Type B pancreatic cell (in vitro differentiated cells): Measurements from ENCODE around the gene SLITRK3. TPM values are rescaled to one million over a fixed set of nuclear protein-coding genes. Genes with fewer than 3 reads are reported as not detected.

Experiments used
- DNase-seq: peaks from one replicate; pipeline ENCODE4 v3.0.0; 2021; ENCODE audit warnings: mixed read lengths; ENCODE audit not compliant: unreplicated experiment; ENCODE audit errors: extremely low spot score
- H3K27ac Mint-ChIP-seq: 2 replicates; pipeline ENCODE4 v1.8.0; 2021; ENCODE audit warnings: mild to moderate bottlenecking, mixed read lengths
- H3K27me3 Mint-ChIP-seq: 2 replicates; pipeline ENCODE4 v1.8.0; 2021; ENCODE audit warnings: mixed read lengths
- H3K36me3 Mint-ChIP-seq: 2 replicates; pipeline ENCODE4 v1.8.0; 2021; ENCODE audit warnings: mixed read lengths
- H3K4me1 Mint-ChIP-seq: one replicate; pipeline ENCODE4 v1.8.0; 2021; ENCODE audit warnings: mixed read lengths; ENCODE audit not compliant: unreplicated experiment
- H3K4me3 Mint-ChIP-seq: 2 replicates; pipeline ENCODE4 v1.8.0; 2021; ENCODE audit warnings: mild to moderate bottlenecking, mixed read lengths
- H3K9me3 Mint-ChIP-seq: 2 replicates; pipeline ENCODE4 v1.8.0; 2021; ENCODE audit warnings: mixed read lengths
- CTCF ChIP-seq: fragments of 200-600 bp; sonication (generic); conservative IDR thresholded peaks from 2 replicates; pipeline ENCODE4 v1.5.0; 2021; ENCODE audit warnings: antibody characterized with exemption, mild to moderate bottlenecking
- total RNA-seq: library from RNA; stranded (reverse); gene quantifications from 2 replicates; pipeline ENCODE4 v1.2.1, GENCODE V29; 2021; ENCODE audit warnings: low replicate concordance

The SLITRK3 gene
- total RNA-seq, 1 donor from 2014 or later, result 8.4 TPM

- Mint-ChIP-seq H3K36me3 (no peaks in the 10 kb centered on the region), H3K4me1 (no peaks in the 10 kb centered on the region), H3K9me3 (no peaks in the 10 kb centered on the region), H3K27ac (no peak overlapping the region), H3K4me3 (no peak overlapping the region), H3K27me3 (peaks cover 4% of the 10 kb centered on the region)
- DNase-seq, result no peak
- TF ChIP-seq CTCF, result no peak
These were observed 33.3 kb downstream of the SLITRK3 start for GRCh38 chr3:165162883-165163282.

- DNase-seq, result no peak
- H3K4me1 Mint-ChIP-seq, result no peaks in the 10 kb centered on the region
These were observed 36.3 kb downstream of the SLITRK3 start for GRCh38 chr3:165159760-165160421.

GRCh38 chr3:165158011-165158410 lies 38.2 kb downstream of the SLITRK3 start:
- H3K4me1 Mint-ChIP-seq, result no peaks in the 10 kb centered on the region
- no peak overlapping the region for H3K27ac Mint-ChIP-seq
- TF ChIP-seq CTCF, result no peak
- H3K27me3 Mint-ChIP-seq, result no peaks in the 10 kb centered on the region
- no peak overlapping the region for H3K4me3 Mint-ChIP-seq
- H3K9me3 Mint-ChIP-seq, result no peaks in the 10 kb centered on the region
- no peaks in the 10 kb centered on the region for H3K36me3 Mint-ChIP-seq
- DNase-seq, result no peak

More at GRCh38 chr3:165159760-165160421, 36.3 kb downstream of the SLITRK3 start:
- no peaks in the 10 kb centered on the region for H3K27me3 Mint-ChIP-seq
- H3K9me3 Mint-ChIP-seq, result no peaks in the 10 kb centered on the region
- H3K4me3 Mint-ChIP-seq, result no peak overlapping the region
- no peaks in the 10 kb centered on the region for H3K36me3 Mint-ChIP-seq
- H3K27ac Mint-ChIP-seq, result no peak overlapping the region
- no peak for TF ChIP-seq CTCF

DNA sequence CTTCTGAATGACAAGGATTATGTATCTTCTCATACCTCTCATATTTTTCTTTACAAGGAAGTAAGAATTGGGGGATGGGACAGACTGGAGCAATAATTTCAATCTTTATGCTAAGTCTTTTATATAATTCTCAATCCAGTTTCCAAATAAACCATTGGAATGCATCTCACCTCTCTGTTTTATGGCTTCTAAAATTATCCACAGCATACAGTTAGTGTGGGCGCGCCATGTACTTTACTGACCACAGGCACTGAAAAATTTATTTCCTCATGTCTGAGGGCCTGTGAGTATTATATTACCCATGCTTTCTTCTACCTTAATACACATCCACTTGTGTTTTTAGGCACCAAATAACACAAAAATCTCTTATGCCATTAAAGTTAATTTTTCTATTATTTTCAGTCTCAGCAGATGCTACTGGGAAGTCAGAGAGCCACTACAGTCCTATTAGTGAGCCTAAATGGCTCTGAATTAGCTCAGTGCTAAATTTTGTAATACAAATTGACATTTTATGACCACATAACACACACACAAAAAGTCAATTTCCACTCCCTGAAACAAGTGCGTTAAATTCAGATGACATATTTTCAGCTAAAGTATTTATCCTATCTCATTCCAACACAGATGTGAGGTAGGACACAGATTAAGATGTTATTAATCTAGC lies 39.3 kb downstream of the SLITRK3 start:
- H3K9me3 Mint-ChIP-seq, result no peaks in the 10 kb centered on the region
- no peak overlapping the region for H3K27ac Mint-ChIP-seq
- H3K4me1 Mint-ChIP-seq, result no peaks in the 10 kb centered on the region
- TF ChIP-seq CTCF, result no peak
- DNase-seq, result no peak
- no peaks in the 10 kb centered on the region for H3K36me3 Mint-ChIP-seq
- no peak overlapping the region for H3K4me3 Mint-ChIP-seq
- H3K27me3 Mint-ChIP-seq, result no peaks in the 10 kb centered on the region

DNA sequence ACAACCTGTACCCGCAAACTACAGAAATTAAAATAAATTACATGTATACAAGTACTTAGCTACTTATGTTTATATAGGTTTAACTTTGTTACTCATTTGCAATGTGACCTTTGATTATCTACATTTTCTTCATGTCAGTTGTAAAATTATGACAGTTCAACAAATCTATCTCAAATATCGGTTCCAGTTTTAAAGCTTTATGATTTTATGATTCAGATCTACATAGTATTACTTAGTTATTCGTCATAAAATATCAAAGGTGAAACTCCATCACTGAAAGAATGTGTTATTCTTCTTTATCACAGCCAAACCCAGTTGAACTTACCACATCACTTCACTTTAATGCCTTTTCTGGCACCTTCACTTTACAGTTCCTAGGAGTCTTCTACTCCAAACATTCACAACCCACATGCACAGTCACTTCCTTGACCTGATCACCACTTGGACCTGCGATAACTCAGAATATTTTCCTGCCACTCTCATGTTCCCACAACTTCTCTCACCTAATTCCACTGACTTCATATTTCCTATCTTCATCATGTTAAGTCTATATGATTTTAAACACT lies 47.2 kb downstream of the SLITRK3 start:
- no peak for TF ChIP-seq CTCF
- DNase-seq, result no peak
- Mint-ChIP-seq H3K27ac (no peak overlapping the region), H3K27me3 (no peaks in the 10 kb centered on the region), H3K4me1 (no peaks in the 10 kb centered on the region), H3K4me3 (no peak overlapping the region), H3K36me3 (no peaks in the 10 kb centered on the region), H3K9me3 (no peaks in the 10 kb centered on the region)
